GM10248 (cell line): ENCODE measurements around the gene TCF7L1.

Experiments used
- CTCF ChIA-PET: fragments of 300-600 bp; sonication (Branson Sonifier 250); formaldehyde crosslinking; extraction: SDS; loops from one replicate; lab custom pipeline; 2021; ENCODE audit warnings: antibody characterized with exemption; lab: Yijun Ruan, JAX
- POLR2A ChIA-PET: fragments of 350-650 bp; sonication (Branson Sonifier 250); formaldehyde crosslinking; extraction: SDS; loops from one replicate; lab custom pipeline; 2020; ENCODE audit warnings: antibody characterized with exemption; lab: Yijun Ruan, JAX
- DNase-seq: peaks from one replicate; pipeline ENCODE4 v3.0.0; 2012; ENCODE audit errors: extremely low spot score
- CTCF ChIP-seq: IDR thresholded peaks from 2 replicates; pipeline ENCODE4 v1.5.1; 2012; ENCODE audit warnings: mild to moderate bottlenecking, low read depth; ENCODE audit errors: extremely low read depth, missing control alignments, control extremely low read depth

TCF7L1 gene

GRCh38 chr2:85277416-85278158 is 144.4 kb downstream of the TCF7L1 start:
- ChIA-PET POLR2A (no interaction called here), CTCF (interaction anchor here (0.9 to 1.2 kb wide), 2 partner anchors 11 to 20 kb away, joined by 3 to 6 read pairs; no protein-coding TSS in a partner anchor)
- DNase-seq: no peak
- TF ChIP-seq CTCF: no peak

GRCh38 chr2:85278361-85278760 is 145.2 kb downstream of the TCF7L1 start:
- DNase-seq: no peak
- CTCF ChIA-PET: interaction anchor here (0.9 to 1.2 kb wide), 2 partner anchors 12 to 19 kb away, joined by 3 to 6 read pairs; no protein-coding TSS in a partner anchor
- POLR2A ChIA-PET: no interaction called here

GRCh38 chr2:85281553-85281952 is 148.4 kb downstream of the TCF7L1 start:
- POLR2A ChIA-PET: no interaction called here
- CTCF ChIA-PET: interaction anchor here (1.5 to 11.8 kb wide), 2 partner anchors 16 to 18 kb away, joined by 4 to 119 read pairs; no protein-coding TSS in a partner anchor
- no peak for TF ChIP-seq CTCF
- no peak for DNase-seq

More at GRCh38 chr2:85278361-85278760, 145.2 kb downstream of the TCF7L1 start:
- no peak for TF ChIP-seq CTCF

- CTCF ChIA-PET: interaction anchor here (0.8 to 11.8 kb wide), 3 partner anchors 16 to 216 kb away, joined by 3 to 119 read pairs (median 4); no protein-coding TSS in a partner anchor
Observed at GRCh38 chr2:85282914-85283313, 149.7 kb downstream of the TCF7L1 start.

GRCh38 chr2:85283641-85284040 is 150.4 kb downstream of the TCF7L1 start:
- DNase-seq: no peak
- CTCF ChIA-PET: interaction anchor here (0.8 to 11.8 kb wide), 6 partner anchors 12 to 358 kb away, joined by 3 to 119 read pairs (median 14); no protein-coding TSS in a partner anchor
- POLR2A ChIA-PET: no interaction called here
- no peak for TF ChIP-seq CTCF

More at GRCh38 chr2:85282914-85283313, 149.7 kb downstream of the TCF7L1 start:
- POLR2A ChIA-PET: no interaction called here
- DNase-seq: no peak
- no peak for TF ChIP-seq CTCF

GRCh38 chr2:85286918-85287317 is 153.7 kb downstream of the TCF7L1 start:
- CTCF ChIA-PET: interaction anchor here (1.2 to 11.8 kb wide), 5 partner anchors 12 to 361 kb away, joined by 3 to 119 read pairs (median 21); no protein-coding TSS in a partner anchor
- TF ChIP-seq CTCF: no peak
- no peak for DNase-seq
- POLR2A ChIA-PET: no interaction called here
